HepG2 (cell line): ENCODE data around the gene HBA1. TPM values are rescaled to one million over a fixed set of nuclear protein-coding genes. Genes with fewer than 3 reads are reported as not detected.
"Not testable (repeated sequence)": the region's sequence is repeated elsewhere in the genome, so short reads cannot be mapped to it uniquely, and the experiment has no call there.

ENCODE experiments used
- ATAC-seq: fragments of 200-7000 bp; cut with Tn5 transposase; 3 replicates; pipeline ENCODE4 v1.9.1; 2020; ENCODE audit warnings: mild to moderate bottlenecking, moderate library complexity
- BruUV-seq: library from RNA; stranded (reverse); fragments of 400-500 nt; replicated peaks from 2 replicates; lab custom pipeline; 2021; lab: Mats Ljungman, UMichigan
- CTCF ChIA-PET: fragments of 300-600 bp; formaldehyde crosslinking; extraction: SDS; loops from one replicate; lab custom pipeline; 2021; ENCODE audit warnings: low total read pairs, inconsistent platforms, low intra/inter-chr PET ratio; lab: Yijun Ruan, JAX
- POLR2A ChIA-PET: fragments of 350-600 bp; sonication (Branson Sonifier 250); formaldehyde crosslinking; loops from one replicate; lab custom pipeline; 2020; ENCODE audit warnings: antibody characterized with exemption, inconsistent platforms; lab: Yijun Ruan, JAX
- DNase-seq: peaks from one replicate; pipeline ENCODE4 v3.0.0-alpha.2; 2015; ENCODE audit warnings: low spot score
- FAIRE-seq: peaks from 3 replicates; lab custom pipeline; 2011; peaks lifted over from hg19 to GRCh38; lab: Jason Lieb, UNC
- H2AFZ ChIP-seq: one replicate; pipeline ENCODE4 v1.6.1; 2011; ENCODE audit warnings: low read length, inconsistent platforms
- H3K27ac ChIP-seq: fragments of 300-600 bp; 3 replicates; pipeline ENCODE4 v1.8.0; 2011; ENCODE audit warnings: mixed run types, mild to moderate bottlenecking, mixed read lengths, low read length, inconsistent platforms; ENCODE audit not compliant: insufficient read depth; ENCODE audit errors: extremely low read length
- H3K27me3 ChIP-seq, 2 experiments: fragments of 200-600 bp in 1 of 2; 2 replicates in 1 of 2; 3 replicates in 1 of 2; pipeline versions ENCODE4 v1.6.0 to v1.8.0; 2011; ENCODE audit warnings: low read length in 2 of 2, mild to moderate bottlenecking in 2 of 2, moderate library complexity in 2 of 2, inconsistent platforms in 1 of 2; ENCODE audit not compliant: insufficient read depth in 2 of 2, control insufficient read depth in 1 of 2
- H3K36me3 ChIP-seq, 2 experiments: fragments of 200-600 bp in 1 of 2; replicated peaks in 1 of 2; 2 replicates in 1 of 2; 3 replicates in 1 of 2; pipeline versions ENCODE4 v1.5.1 to v1.8.0; 2011; ENCODE audit warnings: low read length in 2 of 2, inconsistent platforms in 1 of 2; ENCODE audit not compliant: insufficient read depth in 2 of 2, control insufficient read depth in 1 of 2
- H3K4me1 ChIP-seq: 2 replicates; pipeline ENCODE4 v1.5.1; 2012; ENCODE audit warnings: low read length, inconsistent platforms; ENCODE audit not compliant: insufficient read depth
- H3K4me2 ChIP-seq: 2 replicates; pipeline ENCODE4 v1.6.0; 2011; ENCODE audit warnings: low read depth, low read length, inconsistent platforms
- H3K4me3 ChIP-seq, 3 experiments: fragments of 200-600 bp in 1 of 3; sonication (generic), shearing (Covaris generic) in 1 of 3; replicated peaks in 1 of 3; 2 replicates each; pipeline ENCODE4 v1.5.1; 2011 to 2016; ENCODE audit warnings: low read length in 3 of 3, inconsistent platforms in 2 of 3, low read depth in 2 of 3, mild to moderate bottlenecking in 2 of 3, control low read depth in 1 of 3, mixed read lengths in 1 of 3; ENCODE audit not compliant: insufficient read depth in 1 of 3
- H3K79me2 ChIP-seq: one replicate; pipeline ENCODE4 v1.6.1; 2011; ENCODE audit warnings: low read length, inconsistent platforms; ENCODE audit not compliant: insufficient read depth
- H3K9ac ChIP-seq: 2 replicates; pipeline ENCODE4 v1.6.0; 2011; ENCODE audit warnings: mild to moderate bottlenecking, low read depth, low read length, inconsistent platforms; ENCODE audit not compliant: insufficient read depth
- H3K9me3 ChIP-seq: 2 replicates; pipeline ENCODE4 v1.5.1; 2012; ENCODE audit warnings: mild to moderate bottlenecking, low read length
- H4K20me1 ChIP-seq: 2 replicates; pipeline ENCODE4 v1.6.0; 2011; ENCODE audit warnings: inconsistent platforms, mild to moderate bottlenecking, low read length, moderate library complexity; ENCODE audit not compliant: insufficient read depth
- MLLT10 ChIP-seq: sonication (generic); formaldehyde crosslinking; IDR thresholded peaks from 2 replicates; pipeline ENCODE4 v1.4.0; 2020; ENCODE audit warnings: missing genetic modification reagents
- NCOA1 ChIP-seq: sonication (generic); formaldehyde crosslinking; IDR thresholded peaks from 2 replicates; pipeline ENCODE4 v1.9.0; 2021; ENCODE audit warnings: missing genetic modification reagents
- PCBP2 ChIP-seq: fragments of 200-400 bp; formaldehyde crosslinking; optimal IDR thresholded peaks from 2 replicates; pipeline ENCODE3; 2018; ENCODE audit warnings: low read length, low read depth; ENCODE audit not compliant: poor library complexity, severe bottlenecking
- TEAD2 ChIP-seq: sonication (generic); formaldehyde crosslinking; IDR thresholded peaks from 2 replicates; pipeline ENCODE4 v1.9.0; 2021; ENCODE audit warnings: missing genetic modification reagents
- ZNF136 ChIP-seq: sonication (generic); formaldehyde crosslinking; IDR thresholded peaks from 2 replicates; pipeline ENCODE4 v1.8.1; 2022; ENCODE audit warnings: low read depth, mild to moderate bottlenecking, moderate library complexity, missing genetic modification reagents
- ZNF460 ChIP-seq: sonication (generic); formaldehyde crosslinking; IDR thresholded peaks from 2 replicates; pipeline ENCODE4 v1.5.1; 2020; ENCODE audit warnings: missing genetic modification reagents, mild to moderate bottlenecking, borderline replicate concordance
- WGBS: methylation state at CpG from one replicate; pipeline ENCODE4 v1.1.6; 2017; ENCODE audit warnings: low lambda C conversion rate; 5-methylcytosine and 5-hydroxymethylcytosine counted together
- in situ Hi-C: cut with HindIII; loops from 2 replicates; pipeline ENCODE4 v1.10.0; 2017; ENCODE audit warnings: low pct_unique_long_range_greater_than_20kb; ENCODE audit not compliant: extremely low pct_ligation_motif_present
- intact Hi-C: fragments of 100-400 bp; cut with micrococcal nuclease; formaldehyde crosslinking; loops from one replicate; pipeline ENCODE4 v1.10.0; 2022; ENCODE audit not compliant: unreplicated experiment
- polyA plus RNA-seq, 8 experiments: library from polyadenylated mRNA; depleted of rRNA in 3 of 8; stranded (reverse) in 7 of 8; unstranded in 1 of 8; fragments of >200 nt; fragmentation: Illumina TruSeq in 4 of 8; extraction: Trizol in 4 of 8; gene quantifications; 2 replicates each; pipeline versions ENCODE4 v1.2.1 to v1.2.3, GENCODE V29; 2011 to 2016; ENCODE audit warnings: low read depth in 4 of 8, missing spikeins in 1 of 8, mixed read lengths in 1 of 8; ENCODE audit not compliant: insufficient read depth in 1 of 8
- total RNA-seq, 5 experiments: library from RNA; depleted of rRNA; stranded (reverse); fragments of >200 nt; fragmentation: Illumina TruSeq; extraction: Trizol; gene quantifications; 2 replicates each; pipeline ENCODE4 v1.2.3, GENCODE V29; 2016; ENCODE audit warnings: low read depth in 1 of 5
- TF ChIP-seq, protein P1 (sequence below): sonication (generic); formaldehyde crosslinking; IDR thresholded peaks from 2 replicates; pipeline ENCODE4 v1.5.0; 2020; ENCODE audit warnings: mild to moderate bottlenecking, missing genetic modification reagents, moderate library complexity
- TF ChIP-seq, protein P2 (sequence below): fragments of 450-650 bp; IDR thresholded peaks from 2 replicates; pipeline ENCODE4 v1.6.1; 2017; ENCODE audit warnings: mild to moderate bottlenecking
- TF ChIP-seq, protein P3 (sequence below): sonication (generic); formaldehyde crosslinking; IDR thresholded peaks from 2 replicates; pipeline ENCODE4 v1.8.0; 2022; ENCODE audit warnings: mild to moderate bottlenecking, missing genetic modification reagents, moderate library complexity
- TF ChIP-seq, protein P4 (sequence below): sonication (generic); formaldehyde crosslinking; IDR thresholded peaks from 2 replicates; pipeline ENCODE4 v1.4.0; 2020; ENCODE audit warnings: missing genetic modification reagents, borderline replicate concordance

The HBA1 gene
- total and polyA plus RNA-seq, 2 of the 13 experiments (the other 11 are each of a cell fraction or from before 2014, with no cell fraction given), result 0.59 TPM; not detected in 1

DNA sequence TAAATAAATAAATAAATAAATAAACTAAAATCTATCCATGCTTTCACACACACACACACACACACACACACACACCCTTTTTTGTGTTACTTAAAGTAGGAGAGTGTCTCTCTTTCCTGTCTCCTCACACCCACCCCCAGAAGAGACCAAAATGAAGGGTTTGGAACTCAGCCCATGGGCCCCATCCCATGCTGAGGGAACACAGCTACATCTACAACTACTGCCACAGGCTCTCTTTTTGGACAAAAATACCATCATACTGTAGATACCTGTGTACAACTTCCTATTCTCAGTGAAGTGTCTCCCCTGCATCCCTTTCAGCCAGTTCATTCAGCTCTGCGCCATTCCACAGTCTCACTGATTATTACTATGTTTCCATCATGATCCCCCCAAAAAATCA, 5.7 kb upstream of the HBA1 start:
- Histone ChIP-seq H3K4me2 (no peak overlapping the region), H3K9ac (no peak overlapping the region), H3K27me3 (peaks cover 19 to 42% of the 10 kb centered on the region in 2 experiments), H3K79me2 (no peaks in the 10 kb centered on the region), H3K4me1 (0 out of 2 replicates have a peak, but pooled peaks cover 16% of the 10 kb centered on the region), H3K27ac (no peak overlapping the region), H3K4me3 (no peak overlapping the region), H4K20me1 (0 out of 2 replicates have a peak, but pooled peaks cover 2% of the 10 kb centered on the region), H3K9me3 (no peaks in the 10 kb centered on the region), H2AFZ (no peak overlapping the region), H3K36me3 (no peaks in the 10 kb centered on the region)
- FAIRE-seq (no peak), DNase-seq (no peak), ATAC-seq (no peak)
- POLR2A ChIA-PET, result no interaction called here
- in situ Hi-C loops (no loop called here), intact Hi-C loops (no loop called here)
- TF ChIP-seq MLLT10 (CRISPR knock-in tag) (no peak), NCOA1 (CRISPR knock-in tag) (no peak), ZNF460 (CRISPR knock-in tag) (no peak), ZNF136 (no peak), TEAD2 (CRISPR knock-in tag) (no peak), PCBP2 (no peak)
- TF ChIP-seq, protein P1, sequence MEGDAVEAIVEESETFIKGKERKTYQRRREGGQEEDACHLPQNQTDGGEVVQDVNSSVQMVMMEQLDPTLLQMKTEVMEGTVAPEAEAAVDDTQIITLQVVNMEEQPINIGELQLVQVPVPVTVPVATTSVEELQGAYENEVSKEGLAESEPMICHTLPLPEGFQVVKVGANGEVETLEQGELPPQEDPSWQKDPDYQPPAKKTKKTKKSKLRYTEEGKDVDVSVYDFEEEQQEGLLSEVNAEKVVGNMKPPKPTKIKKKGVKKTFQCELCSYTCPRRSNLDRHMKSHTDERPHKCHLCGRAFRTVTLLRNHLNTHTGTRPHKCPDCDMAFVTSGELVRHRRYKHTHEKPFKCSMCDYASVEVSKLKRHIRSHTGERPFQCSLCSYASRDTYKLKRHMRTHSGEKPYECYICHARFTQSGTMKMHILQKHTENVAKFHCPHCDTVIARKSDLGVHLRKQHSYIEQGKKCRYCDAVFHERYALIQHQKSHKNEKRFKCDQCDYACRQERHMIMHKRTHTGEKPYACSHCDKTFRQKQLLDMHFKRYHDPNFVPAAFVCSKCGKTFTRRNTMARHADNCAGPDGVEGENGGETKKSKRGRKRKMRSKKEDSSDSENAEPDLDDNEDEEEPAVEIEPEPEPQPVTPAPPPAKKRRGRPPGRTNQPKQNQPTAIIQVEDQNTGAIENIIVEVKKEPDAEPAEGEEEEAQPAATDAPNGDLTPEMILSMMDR (CRISPR knock-in tag), result no peak
- TF ChIP-seq, protein P2, sequence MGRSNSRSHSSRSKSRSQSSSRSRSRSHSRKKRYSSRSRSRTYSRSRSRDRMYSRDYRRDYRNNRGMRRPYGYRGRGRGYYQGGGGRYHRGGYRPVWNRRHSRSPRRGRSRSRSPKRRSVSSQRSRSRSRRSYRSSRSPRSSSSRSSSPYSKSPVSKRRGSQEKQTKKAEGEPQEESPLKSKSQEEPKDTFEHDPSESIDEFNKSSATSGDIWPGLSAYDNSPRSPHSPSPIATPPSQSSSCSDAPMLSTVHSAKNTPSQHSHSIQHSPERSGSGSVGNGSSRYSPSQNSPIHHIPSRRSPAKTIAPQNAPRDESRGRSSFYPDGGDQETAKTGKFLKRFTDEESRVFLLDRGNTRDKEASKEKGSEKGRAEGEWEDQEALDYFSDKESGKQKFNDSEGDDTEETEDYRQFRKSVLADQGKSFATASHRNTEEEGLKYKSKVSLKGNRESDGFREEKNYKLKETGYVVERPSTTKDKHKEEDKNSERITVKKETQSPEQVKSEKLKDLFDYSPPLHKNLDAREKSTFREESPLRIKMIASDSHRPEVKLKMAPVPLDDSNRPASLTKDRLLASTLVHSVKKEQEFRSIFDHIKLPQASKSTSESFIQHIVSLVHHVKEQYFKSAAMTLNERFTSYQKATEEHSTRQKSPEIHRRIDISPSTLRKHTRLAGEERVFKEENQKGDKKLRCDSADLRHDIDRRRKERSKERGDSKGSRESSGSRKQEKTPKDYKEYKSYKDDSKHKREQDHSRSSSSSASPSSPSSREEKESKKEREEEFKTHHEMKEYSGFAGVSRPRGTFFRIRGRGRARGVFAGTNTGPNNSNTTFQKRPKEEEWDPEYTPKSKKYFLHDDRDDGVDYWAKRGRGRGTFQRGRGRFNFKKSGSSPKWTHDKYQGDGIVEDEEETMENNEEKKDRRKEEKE, result no peak
- TF ChIP-seq, protein P3, sequence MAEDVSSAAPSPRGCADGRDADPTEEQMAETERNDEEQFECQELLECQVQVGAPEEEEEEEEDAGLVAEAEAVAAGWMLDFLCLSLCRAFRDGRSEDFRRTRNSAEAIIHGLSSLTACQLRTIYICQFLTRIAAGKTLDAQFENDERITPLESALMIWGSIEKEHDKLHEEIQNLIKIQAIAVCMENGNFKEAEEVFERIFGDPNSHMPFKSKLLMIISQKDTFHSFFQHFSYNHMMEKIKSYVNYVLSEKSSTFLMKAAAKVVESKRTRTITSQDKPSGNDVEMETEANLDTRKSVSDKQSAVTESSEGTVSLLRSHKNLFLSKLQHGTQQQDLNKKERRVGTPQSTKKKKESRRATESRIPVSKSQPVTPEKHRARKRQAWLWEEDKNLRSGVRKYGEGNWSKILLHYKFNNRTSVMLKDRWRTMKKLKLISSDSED (CRISPR knock-in tag), result no peak
- TF ChIP-seq, protein P4, sequence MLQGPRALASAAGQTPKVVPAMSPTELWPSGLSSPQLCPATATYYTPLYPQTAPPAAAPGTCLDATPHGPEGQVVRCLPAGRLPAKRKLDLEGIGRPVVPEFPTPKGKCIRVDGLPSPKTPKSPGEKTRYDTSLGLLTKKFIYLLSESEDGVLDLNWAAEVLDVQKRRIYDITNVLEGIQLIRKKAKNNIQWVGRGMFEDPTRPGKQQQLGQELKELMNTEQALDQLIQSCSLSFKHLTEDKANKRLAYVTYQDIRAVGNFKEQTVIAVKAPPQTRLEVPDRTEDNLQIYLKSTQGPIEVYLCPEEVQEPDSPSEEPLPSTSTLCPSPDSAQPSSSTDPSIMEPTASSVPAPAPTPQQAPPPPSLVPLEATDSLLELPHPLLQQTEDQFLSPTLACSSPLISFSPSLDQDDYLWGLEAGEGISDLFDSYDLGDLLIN (CRISPR knock-in tag), result no peak
- 59% methylated on average over 1 of the region's 1 CpG for WGBS
- CTCF ChIA-PET, result no interaction called here
- BruUV-seq, result no TSS peak

DNA sequence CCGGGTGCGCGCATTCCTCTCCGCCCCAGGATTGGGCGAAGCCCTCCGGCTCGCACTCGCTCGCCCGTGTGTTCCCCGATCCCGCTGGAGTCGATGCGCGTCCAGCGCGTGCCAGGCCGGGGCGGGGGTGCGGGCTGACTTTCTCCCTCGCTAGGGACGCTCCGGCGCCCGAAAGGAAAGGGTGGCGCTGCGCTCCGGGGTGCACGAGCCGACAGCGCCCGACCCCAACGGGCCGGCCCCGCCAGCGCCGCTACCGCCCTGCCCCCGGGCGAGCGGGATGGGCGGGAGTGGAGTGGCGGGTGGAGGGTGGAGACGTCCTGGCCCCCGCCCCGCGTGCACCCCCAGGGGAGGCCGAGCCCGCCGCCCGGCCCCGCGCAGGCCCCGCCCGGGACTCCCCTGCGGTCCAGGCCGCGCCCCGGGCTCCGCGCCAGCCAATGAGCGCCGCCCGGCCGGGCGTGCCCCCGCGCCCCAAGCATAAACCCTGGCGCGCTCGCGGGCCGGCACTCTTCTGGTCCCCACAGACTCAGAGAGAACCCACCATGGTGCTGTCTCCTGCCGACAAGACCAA, 4.0 kb upstream of the HBA1 start, which contains the start of gene HBA2:
Gene HBA2, plus strand, starts transcription at position 503 of the 568 bp plus-strand sequence. Its CDS starts 37 bp downstream, at position 540.
- in situ Hi-C loops, BruUV-seq, POLR2A ChIA-PET, H3K9ac ChIP-seq, H3K36me3 ChIP-seq, H3K27ac ChIP-seq, H3K79me2 ChIP-seq, ATAC-seq, H4K20me1 ChIP-seq, intact Hi-C loops, H3K4me2 ChIP-seq, FAIRE-seq, DNase-seq, H3K4me1 ChIP-seq, H3K9me3 ChIP-seq, CTCF ChIA-PET, H2AFZ ChIP-seq, H3K4me3 ChIP-seq: not testable (repeated sequence)
- H3K27me3 ChIP-seq, result peaks cover 7 to 28% of the 10 kb centered on the region in 2 experiments
- no CpG with 5 or more reads among the region's 74 CpGs for WGBS
